Measurements from ENCODE around the gene P4HB.

- TF ChIP-seq CTCF (IDR thresholded peaks at IDR 0.05) (no peak), EZH2phosphoT487 (IDR thresholded peaks at IDR 0.05) (no peak)
Measured at GRCh38 chr17:81805707-81806460, 54.5 kb downstream of the P4HB start.

All from neural progenitor cell (in vitro differentiated cells).